Lower leg skin (tissue), 4 donors: Measurements from ENCODE around the gene CXCL14. TPM values are rescaled to one million over a fixed set of nuclear protein-coding genes. Genes with fewer than 3 reads are reported as not detected.

Experiments
- DNase-seq, 2 donors: peaks; one replicate each; pipeline ENCODE4 v3.0.0-alpha.2; 2019; ENCODE audit warnings: low spot score in 2 of 2
- H3K4me3 ChIP-seq: fragments of 200-600 bp; sonication (generic); 2 replicates; pipeline ENCODE4 v1.5.1; 2017; ENCODE audit warnings: mild to moderate bottlenecking, low read depth; ENCODE audit not compliant: poor library complexity, severe bottlenecking
- CTCF ChIP-seq, 3 donors: fragments of 450-650 bp; IDR thresholded peaks; one replicate each; pipeline ENCODE4 v1.5.1; 2016; ENCODE audit warnings: antibody characterized with exemption in 3 of 3, mild to moderate bottlenecking in 3 of 3, moderate library complexity in 2 of 3
- POLR2A ChIP-seq, 2 donors: fragments of 450-650 bp; IDR thresholded peaks; one replicate each; pipeline ENCODE4 v1.6.1; 2016 to 2017; ENCODE audit warnings: antibody characterized with exemption in 2 of 2, mild to moderate bottlenecking in 1 of 2, moderate library complexity in 1 of 2
- WGBS, 2 donors: methylation state at CpG; one replicate each; pipeline ENCODE4 v1.1.5; 2018; 5-methylcytosine and 5-hydroxymethylcytosine counted together
- intact Hi-C: fragments of 100-400 bp; cut with DNase I; formaldehyde crosslinking; loops from one replicate; pipeline ENCODE4 v1.15.0; 2023; ENCODE audit warnings: low total_unique reads
- total RNA-seq, 4 donors: library from RNA; depleted of rRNA; stranded (reverse); fragments of >200 nt; gene quantifications; one replicate each; pipeline ENCODE4 v1.1.0, GENCODE V29; 2016

CXCL14 gene
- total RNA-seq, 4 donors from 2014 or later = 157 to 344 (median 251) TPM

- no peak overlapping the region for H3K4me3 ChIP-seq
- no peak for DNase-seq
- TF ChIP-seq CTCF (IDR thresholded peaks at IDR 0.05) (no peak), POLR2A (IDR thresholded peaks at IDR 0.05) (no peak)
- intact Hi-C loops = loop anchor here (5.0 kb wide), 1 partner anchor 271 kb away; the partner anchor contains the start of gene SLC25A48
- 78 to 86% methylated on average over 6 of the region's 6 CpGs for WGBS, 2 donors
Measured at GRCh38 chr5:135561266-135561665, 17.5 kb downstream of the CXCL14 start.

GRCh38 chr5:135560858-135561257 is 17.9 kb downstream of the CXCL14 start:
- 11 to 13% methylated on average over 14 of the region's 14 CpGs for WGBS, 2 donors
- no peak overlapping the region for H3K4me3 ChIP-seq
- intact Hi-C loops = loop anchor here (5.0 kb wide), 1 partner anchor 271 kb away; the partner anchor contains the start of gene SLC25A48
- peak; percentile 75 to 93 for DNase-seq
- no peak for TF ChIP-seq CTCF (IDR thresholded peaks at IDR 0.05)
- TF ChIP-seq POLR2A (IDR thresholded peaks at IDR 0.05) = no peak

GRCh38 chr5:135559354-135559753 is 19.4 kb downstream of the CXCL14 start:
- H3K4me3 ChIP-seq = no peak overlapping the region
- 75 to 80% methylated on average over 6 of the region's 6 CpGs for WGBS, 2 donors
- DNase-seq = no peak
- intact Hi-C loops = no loop called here
- TF ChIP-seq CTCF (IDR thresholded peaks at IDR 0.05) = no peak
- TF ChIP-seq POLR2A (IDR thresholded peaks at IDR 0.05) = no peak

- DNase-seq = no peak
- no peak overlapping the region for H3K4me3 ChIP-seq
- 78 to 83% methylated on average over 11 of the region's 11 CpGs for WGBS, 2 donors
- TF ChIP-seq CTCF (IDR thresholded peaks at IDR 0.05) (no peak), POLR2A (IDR thresholded peaks at IDR 0.05) (no peak)
- intact Hi-C loops = no loop called here
Measured at GRCh38 chr5:135557076-135557838, 21.5 kb downstream of the CXCL14 start.

- TF ChIP-seq CTCF (IDR thresholded peaks at IDR 0.05) (no peak), POLR2A (IDR thresholded peaks at IDR 0.05) (no peak)
- no peak for DNase-seq
- intact Hi-C loops = no loop called here
- 79 to 86% methylated on average over 7 of the region's 7 CpGs for WGBS, 2 donors
- H3K4me3 ChIP-seq = no peak overlapping the region
Measured at GRCh38 chr5:135556620-135557019, 22.2 kb downstream of the CXCL14 start.
